Keratinocyte (primary cell): Measurements from ENCODE around the gene SMPD2.

Experiments used
- EZH2 ChIP-seq: IDR thresholded peaks from one replicate; pipeline ENCODE4 v1.6.1; 2012; ENCODE audit warnings: inconsistent platforms, mild to moderate bottlenecking, low read length, moderate library complexity
- TF ChIP-seq, protein P1 (sequence below), 3 experiments: IDR thresholded peaks in 1 of 3; conservative IDR thresholded peaks in 1 of 3; optimal IDR thresholded peaks in 1 of 3; 2 replicates in 2 of 3; 3 replicates in 1 of 3; pipeline versions ENCODE3 to v1.5.1; 2011; ENCODE audit warnings: low read length in 3 of 3, mild to moderate bottlenecking in 3 of 3, moderate library complexity in 2 of 3, control low read depth in 1 of 3, inconsistent platforms in 1 of 3; ENCODE audit not compliant: insufficient read depth in 2 of 3; ENCODE audit errors: extremely low read depth in 1 of 3

DNA sequence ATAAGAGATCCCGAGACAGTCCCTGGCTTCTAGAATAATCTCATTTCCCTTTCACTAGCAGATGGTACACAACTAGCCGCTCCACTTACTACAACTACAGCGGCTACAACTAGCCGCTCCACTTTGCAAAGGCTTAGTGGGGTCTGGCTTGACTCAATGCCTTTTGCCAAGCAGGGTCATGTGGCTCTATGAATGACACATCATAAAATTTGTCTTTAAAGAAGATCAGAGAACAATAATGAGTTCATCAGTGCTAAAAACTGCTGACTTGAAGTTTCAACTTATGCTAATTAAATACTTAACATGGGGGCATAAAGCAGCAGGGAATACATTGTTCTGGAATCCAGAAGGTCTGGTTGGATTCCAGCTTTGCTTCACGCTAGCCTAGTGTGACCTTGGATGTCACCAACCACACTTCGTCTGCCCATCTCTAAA is 17.1 kb downstream of the SMPD2 start:
- TF ChIP-seq, protein P1, sequence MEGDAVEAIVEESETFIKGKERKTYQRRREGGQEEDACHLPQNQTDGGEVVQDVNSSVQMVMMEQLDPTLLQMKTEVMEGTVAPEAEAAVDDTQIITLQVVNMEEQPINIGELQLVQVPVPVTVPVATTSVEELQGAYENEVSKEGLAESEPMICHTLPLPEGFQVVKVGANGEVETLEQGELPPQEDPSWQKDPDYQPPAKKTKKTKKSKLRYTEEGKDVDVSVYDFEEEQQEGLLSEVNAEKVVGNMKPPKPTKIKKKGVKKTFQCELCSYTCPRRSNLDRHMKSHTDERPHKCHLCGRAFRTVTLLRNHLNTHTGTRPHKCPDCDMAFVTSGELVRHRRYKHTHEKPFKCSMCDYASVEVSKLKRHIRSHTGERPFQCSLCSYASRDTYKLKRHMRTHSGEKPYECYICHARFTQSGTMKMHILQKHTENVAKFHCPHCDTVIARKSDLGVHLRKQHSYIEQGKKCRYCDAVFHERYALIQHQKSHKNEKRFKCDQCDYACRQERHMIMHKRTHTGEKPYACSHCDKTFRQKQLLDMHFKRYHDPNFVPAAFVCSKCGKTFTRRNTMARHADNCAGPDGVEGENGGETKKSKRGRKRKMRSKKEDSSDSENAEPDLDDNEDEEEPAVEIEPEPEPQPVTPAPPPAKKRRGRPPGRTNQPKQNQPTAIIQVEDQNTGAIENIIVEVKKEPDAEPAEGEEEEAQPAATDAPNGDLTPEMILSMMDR (optimal IDR thresholded peaks at IDR 0.05 in 1 of 3, IDR thresholded peaks at IDR 0.05 in 1 of 3, conservative IDR thresholded peaks at IDR 0.05 in 1 of 3; ENCODE audit: extremely low read depth in 1 of 3, insufficient read depth in 2 of 3, low read length in 3 of 3): no peak
- no peak for TF ChIP-seq EZH2
